K562 (cell line): ENCODE data around the gene DEDD. TPM values are rescaled to one million over a fixed set of nuclear protein-coding genes. Genes with fewer than 3 reads are reported as not detected.
"Not testable (repeated sequence)": the region's sequence is repeated elsewhere in the genome, so short reads cannot be mapped to it uniquely, and the experiment has no call there.

Experiments
- ATAC-seq: fragments of 200-7000 bp; cut with Tn5 transposase; 3 replicates; pipeline ENCODE4 v1.9.1; 2020; ENCODE audit warnings: moderate library complexity
- BruUV-seq: library from RNA; stranded (reverse); fragments of 400-500 nt; replicated peaks from 2 replicates; lab custom pipeline; 2021; lab: Mats Ljungman, UMichigan
- CTCF ChIA-PET: fragments of 300-600 bp; formaldehyde crosslinking; extraction: SDS; loops from one replicate; lab custom pipeline; 2021; ENCODE audit warnings: low intra/inter-chr PET ratio; lab: Yijun Ruan, JAX
- POLR2A ChIA-PET: fragments of 300-600, 350-650 bp; sonication (Branson Sonifier 250); formaldehyde crosslinking; extraction: SDS; loops from one replicate; lab custom pipeline; 2021; ENCODE audit warnings: antibody characterized with exemption, inconsistent platforms; lab: Yijun Ruan, JAX
- DNase-seq, 4 experiments: peaks; one replicate each; pipeline versions ENCODE4 v3.0.0 to v3.0.0-alpha.2; 2011 to 2018; ENCODE audit warnings: low spot score in 3 of 4, mixed read lengths in 3 of 4; ENCODE audit errors: extremely low read depth in 1 of 4
- FAIRE-seq: peaks from 2 replicates; lab custom pipeline; 2011; peaks lifted over from hg19 to GRCh38; lab: Jason Lieb, UNC
- H2AFZ ChIP-seq: 2 replicates; pipeline ENCODE4 v1.6.0; 2011; ENCODE audit warnings: low read depth, low read length, control low read depth, inconsistent platforms
- H3K27ac ChIP-seq: fragments of 200-600 bp; 3 replicates; pipeline ENCODE4 v1.8.0; 2011; ENCODE audit warnings: low read depth, mild to moderate bottlenecking, control low read depth, inconsistent platforms, low read length, moderate library complexity, mixed read lengths; ENCODE audit errors: extremely low read depth
- H3K27me3 ChIP-seq, 2 experiments: fragments of 300-600 bp in 1 of 2; 2 replicates in 1 of 2; 3 replicates in 1 of 2; pipeline versions ENCODE4 v1.6.0 to v1.8.0; 2011; ENCODE audit warnings: inconsistent platforms in 2 of 2, low read length in 2 of 2, mild to moderate bottlenecking in 1 of 2, mixed read lengths in 1 of 2, moderate library complexity in 1 of 2; ENCODE audit not compliant: control insufficient read depth in 2 of 2, insufficient read depth in 2 of 2
- H3K36me3 ChIP-seq: fragments of 300-600 bp; 3 replicates; pipeline ENCODE4 v1.8.0; 2011; ENCODE audit warnings: mild to moderate bottlenecking, low read length, inconsistent platforms; ENCODE audit not compliant: control insufficient read depth, insufficient read depth
- H3K4me1 ChIP-seq, 2 experiments: fragments of 200-600 bp in 1 of 2; replicated peaks in 1 of 2; 2 replicates in 1 of 2; 3 replicates in 1 of 2; pipeline versions ENCODE4 v1.5.1 to v1.8.0; 2011; ENCODE audit warnings: inconsistent platforms in 2 of 2, low read length in 2 of 2, mild to moderate bottlenecking in 1 of 2, mixed read lengths in 1 of 2, moderate library complexity in 1 of 2; ENCODE audit not compliant: control insufficient read depth in 2 of 2, insufficient read depth in 2 of 2
- H3K4me2 ChIP-seq: 2 replicates; pipeline ENCODE4 v1.6.1; 2011; ENCODE audit warnings: low read length, control low read depth, inconsistent platforms, mixed read lengths; ENCODE audit not compliant: insufficient read depth
- H3K4me3 ChIP-seq: fragments of 200-600 bp; sonication (generic), shearing (Covaris generic); 2 replicates; pipeline ENCODE4 v1.5.1; 2016; ENCODE audit warnings: control low read depth, inconsistent platforms
- H3K79me2 ChIP-seq: fragments of 200-600 bp; 3 replicates; pipeline ENCODE4 v1.8.0; 2011; ENCODE audit warnings: low read length, inconsistent platforms; ENCODE audit not compliant: control insufficient read depth, insufficient read depth
- H3K9ac ChIP-seq, 2 experiments: 2 replicates each; pipeline versions ENCODE4 v1.6.0 to v1.6.1; 2011; ENCODE audit warnings: low read depth in 2 of 2, low read length in 2 of 2, control low read depth in 1 of 2, inconsistent platforms in 1 of 2, mild to moderate bottlenecking in 1 of 2, mixed read lengths in 1 of 2; ENCODE audit not compliant: insufficient read depth in 1 of 2
- H3K9me1 ChIP-seq: one replicate; pipeline ENCODE4 v1.6.0; 2011; ENCODE audit warnings: inconsistent platforms, mild to moderate bottlenecking, low read length, moderate library complexity; ENCODE audit not compliant: control insufficient read depth, insufficient read depth
- H3K9me3 ChIP-seq: replicated peaks from 2 replicates; pipeline ENCODE4 v1.5.1; 2011; ENCODE audit warnings: low read depth, low read length, inconsistent platforms; ENCODE audit not compliant: control insufficient read depth, insufficient read depth
- H4K20me1 ChIP-seq: replicated peaks from 2 replicates; pipeline ENCODE4 v1.6.1; 2011; ENCODE audit warnings: low read length, inconsistent platforms, mixed read lengths; ENCODE audit not compliant: control insufficient read depth, insufficient read depth
- DPF2 ChIP-seq: fragments of 450-650 bp; IDR thresholded peaks from 2 replicates; pipeline ENCODE4 v1.6.1; 2016
- LEF1 ChIP-seq: fragments of 450-650 bp; IDR thresholded peaks from 2 replicates; pipeline ENCODE4 v1.6.1; 2016; ENCODE audit warnings: mild to moderate bottlenecking
- NCOA6 ChIP-seq: fragments of 450-650 bp; IDR thresholded peaks from 2 replicates; pipeline ENCODE4 v1.6.1; 2017; ENCODE audit warnings: mild to moderate bottlenecking
- TEAD4 ChIP-seq, 2 experiments: sonication (generic) in 1 of 2; formaldehyde crosslinking in 1 of 2; IDR thresholded peaks; 2 replicates each; pipeline versions ENCODE4 v1.6.1 to v1.8.0; 2012 to 2022; ENCODE audit warnings: borderline replicate concordance in 1 of 2, inconsistent platforms in 1 of 2, low read length in 1 of 2, mild to moderate bottlenecking in 1 of 2, missing genetic modification reagents in 1 of 2
- ZNF41 ChIP-seq: fragments of 250-450 bp; sonication (Bioruptor Pico); conservative IDR thresholded peaks from 2 replicates; pipeline ENCODE4 v1.4.0; 2020; ENCODE audit warnings: mild to moderate bottlenecking
- WGBS: fragments of 100-300 bp; shearing (Covaris generic); methylation state at CpG from one replicate; pipeline ENCODE4 v1.1.6; 2016; ENCODE audit warnings: low coverage, mixed read lengths; ENCODE audit not compliant: insufficient coverage; ENCODE audit errors: missing lambda C conversion rate; 5-methylcytosine and 5-hydroxymethylcytosine counted together
- in situ Hi-C: fragments of 300-500 bp; cut with MboI; formaldehyde crosslinking; loops from 4 replicates; pipeline ENCODE4 v1.15.0; 2018; ENCODE audit warnings: inconsistent platforms, mixed read lengths
- intact Hi-C: fragments of 100-400 bp; cut with micrococcal nuclease; formaldehyde crosslinking; loops from 2 replicates; pipeline ENCODE4 v1.14.2; 2022
- polyA plus RNA-seq, 8 experiments: library from polyadenylated mRNA; depleted of rRNA in 4 of 8; stranded (reverse) in 5 of 8; unstranded in 3 of 8; fragments of >200 nt; fragmentation: Nextera tagmentation in 2 of 8; fragmentation: Illumina TruSeq in 1 of 8; extraction: Ambion mirVana in 2 of 8; extraction: Trizol in 1 of 8; gene quantifications; 2 replicates each; pipeline versions ENCODE4 v1.2.1 to v1.2.3, GENCODE V29; 2011 to 2014; ENCODE audit warnings: inconsistent platforms in 1 of 8, missing spikeins in 1 of 8
- total RNA-seq, 7 experiments: library from RNA; depleted of rRNA in 6 of 7; stranded (reverse); fragments of >200 nt in 6 of 7; fragmentation: Illumina TruSeq in 2 of 7; extraction: Trizol in 2 of 7; gene quantifications; 2 replicates each; pipeline versions ENCODE4 v1.2.1 to v1.2.3, GENCODE V29; 2011 to 2021; ENCODE audit warnings: low replicate concordance in 1 of 7
- TF ChIP-seq, protein P1 (sequence below): sonication (generic); formaldehyde crosslinking; IDR thresholded peaks from 2 replicates; pipeline ENCODE4 v1.8.1; 2022; ENCODE audit warnings: missing genetic modification reagents
- TF ChIP-seq, protein P2 (sequence below): sonication (generic); formaldehyde crosslinking; IDR thresholded peaks from 2 replicates; pipeline ENCODE4 v1.8.1; 2023; ENCODE audit warnings: mild to moderate bottlenecking, missing genetic modification reagents
- TF ChIP-seq, protein P3 (sequence below): sonication (generic); formaldehyde crosslinking; IDR thresholded peaks from 2 replicates; pipeline ENCODE4 v1.9.0; 2022; ENCODE audit warnings: mild to moderate bottlenecking, missing genetic modification reagents
- TF ChIP-seq, protein P4 (sequence below): sonication (generic); formaldehyde crosslinking; IDR thresholded peaks from 2 replicates; pipeline ENCODE4 v1.9.0; 2022; ENCODE audit warnings: mild to moderate bottlenecking, missing genetic modification reagents

DEDD gene
- total and polyA plus RNA-seq, 9 of the 15 experiments (the other 6 are each of a cell fraction or from before 2014, with no cell fraction given): 11.6 to 41.0 (median 16.8) TPM

DNA sequence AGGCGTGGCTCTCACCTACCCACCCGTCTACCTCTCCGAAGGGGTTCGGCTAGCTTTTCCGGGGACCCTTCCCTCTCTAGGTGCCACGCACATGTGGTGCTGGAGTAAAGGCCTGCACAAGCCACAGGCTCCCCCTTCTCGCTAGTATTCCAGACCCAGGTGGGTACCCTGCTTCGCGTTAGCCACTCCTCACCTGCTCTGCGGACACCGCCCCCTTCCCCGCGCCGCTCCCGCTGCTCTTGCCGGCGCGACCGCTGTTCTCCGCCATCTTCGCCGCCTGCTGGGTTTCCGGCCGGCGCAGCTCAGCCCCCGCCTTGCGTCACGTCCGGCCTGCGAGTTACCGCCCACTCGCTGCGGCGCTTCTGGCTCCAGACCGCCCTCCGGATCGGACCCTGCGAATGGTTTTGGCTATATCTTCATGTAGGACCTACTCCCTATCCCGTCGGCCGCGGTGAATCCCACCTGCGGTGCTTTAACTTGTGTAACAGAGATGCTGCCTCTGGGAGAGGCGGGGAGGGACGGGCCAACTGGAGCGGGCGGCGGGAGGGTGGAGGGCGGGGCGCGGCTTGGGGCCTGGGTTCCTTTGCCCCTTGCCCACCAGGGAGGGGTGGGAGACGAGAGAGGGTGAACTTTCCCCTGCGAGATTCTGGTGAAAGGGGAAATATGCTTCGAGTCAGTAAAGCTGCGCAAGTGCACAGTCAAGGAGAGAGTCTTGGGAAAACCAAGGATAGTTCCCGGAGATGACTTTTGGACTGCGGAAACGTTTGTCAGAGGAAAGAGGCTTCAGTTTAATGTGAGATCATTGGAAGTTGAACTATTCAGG is 14.5 kb downstream of the DEDD start, which contains the start of the genes NIT1 and PFDN2 (continued):
- TF ChIP-seq TEAD4 (IDR thresholded peaks at IDR 0.05; ENCODE audit: low read length) (peak; percentile 2; the same call in 1 of the 2 replicates), TEAD4 (CRISPR knock-in tag; IDR thresholded peaks at IDR 0.05; ENCODE audit: borderline replicate concordance) (no peak), DPF2 (no peak), ZNF41 (no peak), LEF1 (no peak), NCOA6 (no peak)
- TF ChIP-seq, protein P1, sequence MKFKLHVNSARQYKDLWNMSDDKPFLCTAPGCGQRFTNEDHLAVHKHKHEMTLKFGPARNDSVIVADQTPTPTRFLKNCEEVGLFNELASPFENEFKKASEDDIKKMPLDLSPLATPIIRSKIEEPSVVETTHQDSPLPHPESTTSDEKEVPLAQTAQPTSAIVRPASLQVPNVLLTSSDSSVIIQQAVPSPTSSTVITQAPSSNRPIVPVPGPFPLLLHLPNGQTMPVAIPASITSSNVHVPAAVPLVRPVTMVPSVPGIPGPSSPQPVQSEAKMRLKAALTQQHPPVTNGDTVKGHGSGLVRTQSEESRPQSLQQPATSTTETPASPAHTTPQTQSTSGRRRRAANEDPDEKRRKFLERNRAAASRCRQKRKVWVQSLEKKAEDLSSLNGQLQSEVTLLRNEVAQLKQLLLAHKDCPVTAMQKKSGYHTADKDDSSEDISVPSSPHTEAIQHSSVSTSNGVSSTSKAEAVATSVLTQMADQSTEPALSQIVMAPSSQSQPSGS (CRISPR knock-in tag): no peak

DNA sequence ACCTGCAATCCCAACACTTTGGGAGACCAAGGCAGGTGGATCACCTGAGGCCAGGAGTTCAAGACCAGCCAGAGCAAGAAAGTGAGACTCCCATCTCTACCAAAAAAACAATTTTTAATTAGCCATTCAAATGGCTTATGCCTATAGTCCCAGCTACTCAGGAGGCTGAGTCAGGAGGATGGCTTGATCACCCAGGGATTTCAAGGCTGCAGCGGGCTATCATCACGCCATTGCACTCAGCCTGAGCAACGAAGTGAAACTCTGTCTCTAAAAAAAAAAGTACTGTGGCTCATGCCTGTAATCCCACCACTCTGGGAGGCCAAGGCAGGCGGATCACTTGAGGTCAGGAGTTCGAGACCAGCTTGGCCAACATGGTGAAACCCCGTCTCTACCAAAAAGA is 16.5 kb downstream of the DEDD start:
- POLR2A ChIA-PET: interaction anchor here (1.1 to 5.3 kb wide), 6 partner anchors 11 to 38 kb away, joined by 4 to 39 read pairs (median 4); partner anchors contain the start of genes DEDD and UFC1
- Histone ChIP-seq H3K36me3 (peaks cover 71% of the 10 kb centered on the region), H3K79me2 (peaks cover 94% of the 10 kb centered on the region), H3K27ac (peak overlapping the region; percentile 27; the same call in 1 of the 3 replicates), H3K9ac (peak overlapping the region; percentile 97 to 99; a peak in 3 of 4 replicates), H3K4me1 (peaks cover 28 to 49% of the 10 kb centered on the region in 2 experiments), H3K4me3 (peak overlapping the region; percentile 81; the same call in 1 of the 2 replicates), H3K4me2 (peak overlapping the region; percentile 98)
- CTCF ChIA-PET, H2AFZ ChIP-seq, H4K20me1 ChIP-seq, in situ Hi-C loops, intact Hi-C loops, DNase-seq, ATAC-seq, FAIRE-seq, H3K9me3 ChIP-seq, H3K27me3 ChIP-seq, BruUV-seq, H3K9me1 ChIP-seq: not testable (repeated sequence)
- WGBS: 58% methylated on average over 5 of the region's 6 CpGs
- TF ChIP-seq, protein P2, sequence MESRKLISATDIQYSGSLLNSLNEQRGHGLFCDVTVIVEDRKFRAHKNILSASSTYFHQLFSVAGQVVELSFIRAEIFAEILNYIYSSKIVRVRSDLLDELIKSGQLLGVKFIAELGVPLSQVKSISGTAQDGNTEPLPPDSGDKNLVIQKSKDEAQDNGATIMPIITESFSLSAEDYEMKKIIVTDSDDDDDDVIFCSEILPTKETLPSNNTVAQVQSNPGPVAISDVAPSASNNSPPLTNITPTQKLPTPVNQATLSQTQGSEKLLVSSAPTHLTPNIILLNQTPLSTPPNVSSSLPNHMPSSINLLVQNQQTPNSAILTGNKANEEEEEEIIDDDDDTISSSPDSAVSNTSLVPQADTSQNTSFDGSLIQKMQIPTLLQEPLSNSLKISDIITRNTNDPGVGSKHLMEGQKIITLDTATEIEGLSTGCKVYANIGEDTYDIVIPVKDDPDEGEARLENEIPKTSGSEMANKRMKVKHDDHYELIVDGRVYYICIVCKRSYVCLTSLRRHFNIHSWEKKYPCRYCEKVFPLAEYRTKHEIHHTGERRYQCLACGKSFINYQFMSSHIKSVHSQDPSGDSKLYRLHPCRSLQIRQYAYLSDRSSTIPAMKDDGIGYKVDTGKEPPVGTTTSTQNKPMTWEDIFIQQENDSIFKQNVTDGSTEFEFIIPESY (CRISPR knock-in tag): peak; percentile 35; the same call in 1 of the 2 replicates
- TF ChIP-seq, protein P3, sequence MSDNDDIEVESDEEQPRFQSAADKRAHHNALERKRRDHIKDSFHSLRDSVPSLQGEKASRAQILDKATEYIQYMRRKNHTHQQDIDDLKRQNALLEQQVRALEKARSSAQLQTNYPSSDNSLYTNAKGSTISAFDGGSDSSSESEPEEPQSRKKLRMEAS (CRISPR knock-in tag): peak; percentile 32; the same call in 1 of the 2 replicates
- TF ChIP-seq, protein P4, sequence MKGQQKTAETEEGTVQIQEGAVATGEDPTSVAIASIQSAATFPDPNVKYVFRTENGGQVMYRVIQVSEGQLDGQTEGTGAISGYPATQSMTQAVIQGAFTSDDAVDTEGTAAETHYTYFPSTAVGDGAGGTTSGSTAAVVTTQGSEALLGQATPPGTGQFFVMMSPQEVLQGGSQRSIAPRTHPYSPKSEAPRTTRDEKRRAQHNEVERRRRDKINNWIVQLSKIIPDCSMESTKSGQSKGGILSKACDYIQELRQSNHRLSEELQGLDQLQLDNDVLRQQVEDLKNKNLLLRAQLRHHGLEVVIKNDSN (CRISPR knock-in tag): peak; percentile 27; the same call in 1 of the 2 replicates
